Subcutaneous adipose tissue (tissue), 4 donors: ENCODE data around the gene MAMDC2. TPM values are rescaled to one million over a fixed set of nuclear protein-coding genes. Genes with fewer than 3 reads are reported as not detected.

Source experiments
- CTCF ChIP-seq: fragments of 450-650 bp; IDR thresholded peaks from one replicate; pipeline ENCODE4 v1.5.1; 2016; ENCODE audit warnings: low read depth, mild to moderate bottlenecking, control low read depth, antibody characterized with exemption, moderate library complexity
- total RNA-seq, 4 donors: library from RNA; depleted of rRNA; stranded (reverse); fragments of >200 nt; gene quantifications; one replicate each; pipeline ENCODE4 v1.1.0, GENCODE V29; 2016

Gene MAMDC2
- total RNA-seq, 4 donors from 2014 or later: 18.3 to 46.0 (median 21.8) TPM

GRCh38 chr9:70056211-70056944 lies 12.7 kb downstream of the MAMDC2 start:
- no peak for TF ChIP-seq CTCF

- TF ChIP-seq CTCF: no peak
Measured at GRCh38 chr9:70058569-70059116, 15.0 kb downstream of the MAMDC2 start.

- TF ChIP-seq CTCF: no peak
Measured at GRCh38 chr9:70060148-70060882, 16.7 kb downstream of the MAMDC2 start.

- TF ChIP-seq CTCF: no peak
Measured at GRCh38 chr9:70060883-70061507, 17.3 kb downstream of the MAMDC2 start.

- no peak for TF ChIP-seq CTCF
Measured at GRCh38 chr9:70061776-70062175, 18.1 kb downstream of the MAMDC2 start.

GRCh38 chr9:70064496-70064895 lies 20.8 kb downstream of the MAMDC2 start:
- TF ChIP-seq CTCF: no peak

GRCh38 chr9:70065572-70065971 lies 21.9 kb downstream of the MAMDC2 start:
- no peak for TF ChIP-seq CTCF
